ENCODE results near the gene COMMD3.
"Not testable (repeated sequence)": the region's sequence is repeated elsewhere in the genome, so short reads cannot be mapped to it uniquely, and the experiment has no call there.

The COMMD3 gene

DNA sequence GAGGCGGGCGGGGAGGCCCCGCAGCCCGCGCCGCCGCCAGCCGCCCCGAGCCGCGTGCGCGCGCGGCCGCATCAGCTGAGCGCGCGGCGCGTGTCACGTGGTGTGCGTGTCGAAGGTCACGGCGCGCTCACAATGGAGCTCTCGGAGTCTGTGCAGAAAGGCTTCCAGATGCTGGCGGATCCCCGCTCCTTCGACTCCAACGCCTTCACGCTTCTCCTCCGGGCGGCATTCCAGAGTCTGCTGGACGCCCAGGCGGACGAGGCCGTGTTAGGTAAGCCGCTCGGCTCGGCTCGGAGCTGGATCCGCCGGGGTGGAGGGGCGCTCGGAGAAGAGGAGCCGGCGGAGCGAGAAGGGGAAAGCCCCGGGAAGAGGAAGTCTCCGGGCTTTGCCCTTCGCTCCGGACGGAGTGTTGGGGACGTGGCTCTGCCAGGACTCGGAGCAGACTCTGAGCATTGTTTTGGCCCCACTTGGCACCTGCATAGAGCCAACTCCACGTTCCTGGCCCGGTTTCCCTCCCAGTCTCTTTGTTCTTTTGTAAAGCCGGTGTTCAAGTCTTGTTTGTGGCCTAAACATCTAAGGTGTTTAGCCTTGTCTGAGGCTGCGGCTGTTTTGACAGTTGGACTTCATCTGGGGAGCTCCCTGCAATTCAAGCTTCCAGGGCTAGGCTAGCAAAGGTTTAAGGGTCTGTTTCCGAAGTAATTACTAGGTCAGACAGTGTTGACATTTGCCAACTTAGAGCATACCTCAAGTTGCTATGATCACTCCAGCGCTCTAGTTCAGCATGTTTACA, at the start of gene COMMD3:
COMMD3 (plus strand) TSS at position 103 of the 790 bp plus-strand sequence; CDS start at position 133, 30 bp downstream.
- peak; percentile 90 for DNase-seq (ENCODE audit: low read depth)

- no peak for DNase-seq (ENCODE audit: low read depth)
These were observed 47.7 kb upstream of the COMMD3 start for GRCh38 chr10:22268503-22268902.

DNA sequence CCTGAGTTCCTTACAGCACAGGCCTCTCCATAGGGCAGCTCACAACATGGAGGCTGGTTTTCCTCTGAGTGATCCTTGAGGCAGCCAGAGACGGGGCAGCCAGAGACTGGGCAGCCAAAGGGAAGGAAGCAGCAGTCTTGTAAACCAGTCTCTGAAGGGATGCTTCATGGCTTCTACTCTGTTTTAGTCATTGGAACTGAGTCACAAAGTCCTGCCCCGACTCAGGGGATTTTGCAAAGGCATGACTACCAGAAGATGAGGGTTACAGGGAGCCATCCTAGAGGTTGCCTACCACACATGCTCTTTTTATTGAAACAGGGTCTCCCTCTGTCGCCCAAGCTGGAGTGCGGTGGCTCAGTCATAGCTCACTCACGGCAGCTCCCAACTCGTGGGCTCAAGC, 44.4 kb upstream of the COMMD3 start:
- no peak for DNase-seq (ENCODE audit: low read depth)

GRCh38 chr10:22278441-22278782, 37.8 kb upstream of the COMMD3 start:
- DNase-seq (ENCODE audit: low read depth): no peak

- no peak for DNase-seq (ENCODE audit: low read depth)
These were observed 36.1 kb upstream of the COMMD3 start for GRCh38 chr10:22280078-22280477.

GRCh38 chr10:22285130-22285529, 31.1 kb upstream of the COMMD3 start:
- DNase-seq (ENCODE audit: low read depth): no peak

DNA sequence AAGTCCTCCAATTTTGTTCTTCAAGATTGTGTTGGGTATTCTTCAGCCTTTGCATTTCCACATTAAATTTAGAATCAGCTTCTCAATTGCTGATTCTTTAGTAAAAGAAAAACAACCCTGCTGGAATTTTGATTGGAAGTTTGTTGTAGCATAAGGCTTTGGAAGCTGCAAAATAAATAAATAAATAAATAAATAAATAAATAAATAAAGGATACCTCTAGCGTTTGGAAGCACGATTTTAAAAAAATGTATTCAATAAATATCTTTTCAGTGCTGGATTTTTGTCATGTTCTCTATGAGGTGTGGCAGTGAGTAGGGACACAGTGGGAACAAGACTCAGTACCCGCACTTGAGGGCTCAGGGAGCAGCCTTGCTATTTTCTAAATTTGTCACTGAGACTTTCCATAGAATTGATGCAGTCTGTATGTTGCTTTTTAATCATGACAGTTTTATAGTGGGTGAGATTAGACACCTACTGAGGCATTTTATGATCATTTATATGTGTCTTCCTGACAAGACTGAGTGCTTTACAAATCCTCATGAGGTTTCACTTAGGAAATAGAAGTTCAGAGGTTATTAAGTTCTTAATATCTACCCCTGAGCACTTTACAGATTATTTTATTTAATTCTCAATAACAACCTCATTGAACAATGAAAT, 22.3 kb upstream of the COMMD3 start:
- DNase-seq (ENCODE audit: low read depth): no peak

DNA sequence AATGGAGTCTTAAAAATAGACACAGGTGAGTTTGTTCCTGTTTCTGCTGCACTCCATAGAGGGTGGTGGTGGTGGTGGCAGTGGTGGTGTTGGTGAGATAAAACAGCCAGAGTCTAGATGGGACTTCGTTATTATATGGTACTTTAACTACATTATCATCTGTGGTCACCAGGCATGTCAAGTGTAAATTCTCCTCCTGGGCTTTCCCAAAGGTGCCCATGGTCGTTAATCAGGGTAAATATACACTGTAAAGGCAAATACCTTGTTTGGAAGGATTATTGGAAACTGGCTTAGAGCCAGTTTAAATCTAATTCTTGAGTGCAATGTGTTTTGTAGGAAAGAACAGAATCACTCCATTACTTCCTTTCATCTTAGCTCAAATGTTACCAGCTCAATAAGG, 21.5 kb upstream of the COMMD3 start:
- DNase-seq (ENCODE audit: low read depth): no peak

DNA sequence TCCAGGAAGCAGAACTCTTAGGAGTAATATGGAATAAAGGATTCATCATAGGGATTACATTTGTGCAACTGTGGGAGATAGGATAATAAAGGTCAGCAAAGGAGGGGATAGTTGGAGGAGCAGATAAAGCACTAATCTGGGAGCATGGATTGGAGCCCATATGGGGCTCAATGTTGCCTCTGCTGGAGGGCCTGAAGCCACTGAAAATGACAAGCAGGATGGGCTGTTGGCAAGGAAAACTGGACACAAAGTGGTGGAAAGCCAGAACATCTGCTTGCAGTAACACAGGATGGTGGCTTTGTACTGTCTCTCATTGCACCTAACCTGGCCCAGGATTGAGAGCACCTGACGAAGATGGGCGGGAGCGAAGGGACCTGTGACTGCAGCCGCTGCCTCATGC, 15.0 kb upstream of the COMMD3 start:
- DNase-seq (ENCODE audit: low read depth): peak; percentile 4

- DNase-seq (ENCODE audit: low read depth): no peak
These were observed 12.7 kb upstream of the COMMD3 start for GRCh38 chr10:22303461-22303860.

DNA sequence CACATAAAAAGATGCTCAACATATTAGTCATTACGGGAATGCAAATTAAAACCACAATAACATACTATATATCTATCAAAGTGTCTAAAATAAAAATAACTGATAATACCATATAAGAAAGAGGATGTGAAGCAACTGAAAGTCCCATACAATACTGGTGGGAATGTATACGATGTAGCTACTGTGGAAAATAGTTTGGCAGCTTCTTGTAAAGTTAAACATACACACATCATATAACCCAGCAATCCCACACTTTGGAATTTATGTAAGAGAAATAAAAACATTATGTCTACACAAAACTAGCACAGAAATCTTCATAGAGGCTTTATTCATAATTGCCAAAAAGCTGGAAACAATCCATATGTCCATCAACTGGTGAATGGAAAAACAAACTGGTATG, 10.5 kb upstream of the COMMD3 start:
- DNase-seq (ENCODE audit: low read depth): peak; percentile 3

GRCh38 chr10:22308390-22308789, 7.8 kb upstream of the COMMD3 start:
- peak; percentile 83 for DNase-seq (ENCODE audit: low read depth)

DNA sequence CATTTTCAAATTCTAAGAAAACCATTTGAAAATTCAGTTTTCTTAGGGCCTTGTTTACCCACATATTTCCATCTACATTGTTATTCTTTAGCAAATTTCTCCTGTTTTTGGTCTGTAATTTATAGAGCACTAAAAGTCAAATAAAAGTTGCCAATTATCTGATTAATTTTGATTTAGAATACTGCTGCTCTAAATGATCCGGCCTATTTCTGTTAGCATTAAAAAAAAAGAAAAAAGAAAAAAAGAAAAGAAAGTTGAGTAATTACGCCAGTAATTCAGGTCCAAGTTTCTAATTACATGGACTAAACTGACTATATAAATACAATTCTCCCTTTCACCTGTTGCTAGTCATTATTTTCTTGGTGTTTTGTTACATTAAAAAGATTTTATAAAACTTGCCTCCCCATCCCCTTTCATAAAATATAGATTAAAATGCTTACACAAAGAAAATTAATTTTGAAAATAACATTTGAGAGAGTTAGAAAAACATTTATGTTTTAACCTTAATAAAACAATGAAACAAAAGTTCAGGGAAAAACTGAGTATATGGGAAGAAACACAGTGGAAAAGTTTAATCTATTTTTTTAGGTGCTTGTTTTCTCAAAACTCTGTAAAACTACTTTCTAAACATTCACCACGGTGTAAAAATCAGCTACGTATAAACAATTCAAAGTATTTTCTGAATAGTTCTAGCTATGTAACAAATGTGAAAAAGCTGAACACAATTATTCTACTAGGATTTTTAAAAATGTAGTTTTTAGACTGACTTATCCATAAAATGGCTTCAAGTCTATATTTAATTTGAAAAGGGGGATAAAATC, 6.8 kb upstream of the COMMD3 start:
- DNase-seq (ENCODE audit: low read depth): no peak

- not testable (repeated sequence) for DNase-seq (ENCODE audit: low read depth)
These were observed 6.2 kb upstream of the COMMD3 start for GRCh38 chr10:22310012-22310411.

GRCh38 chr10:22310928-22311327, 5.3 kb upstream of the COMMD3 start:
- no peak for DNase-seq (ENCODE audit: low read depth)

DNA sequence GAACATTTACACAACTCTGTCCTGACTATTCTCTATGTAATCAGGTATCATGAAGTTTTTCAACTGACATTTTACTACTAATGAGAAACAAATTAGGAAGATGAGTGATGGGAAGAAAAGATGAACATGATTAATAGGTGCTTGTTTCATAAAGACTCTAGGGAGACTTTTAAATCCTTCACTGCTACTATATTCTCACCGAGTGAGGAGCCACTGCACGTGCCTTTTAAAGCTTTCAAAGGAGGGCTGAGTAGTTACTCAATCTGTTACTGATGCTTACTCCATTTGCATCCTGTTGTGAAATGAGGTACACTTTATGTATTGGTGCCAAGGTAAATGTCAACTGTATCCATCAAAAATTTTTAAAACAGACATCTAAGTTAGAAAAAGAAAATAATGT, 1.3 kb upstream of the COMMD3 start:
- DNase-seq (ENCODE audit: low read depth): no peak

DNA sequence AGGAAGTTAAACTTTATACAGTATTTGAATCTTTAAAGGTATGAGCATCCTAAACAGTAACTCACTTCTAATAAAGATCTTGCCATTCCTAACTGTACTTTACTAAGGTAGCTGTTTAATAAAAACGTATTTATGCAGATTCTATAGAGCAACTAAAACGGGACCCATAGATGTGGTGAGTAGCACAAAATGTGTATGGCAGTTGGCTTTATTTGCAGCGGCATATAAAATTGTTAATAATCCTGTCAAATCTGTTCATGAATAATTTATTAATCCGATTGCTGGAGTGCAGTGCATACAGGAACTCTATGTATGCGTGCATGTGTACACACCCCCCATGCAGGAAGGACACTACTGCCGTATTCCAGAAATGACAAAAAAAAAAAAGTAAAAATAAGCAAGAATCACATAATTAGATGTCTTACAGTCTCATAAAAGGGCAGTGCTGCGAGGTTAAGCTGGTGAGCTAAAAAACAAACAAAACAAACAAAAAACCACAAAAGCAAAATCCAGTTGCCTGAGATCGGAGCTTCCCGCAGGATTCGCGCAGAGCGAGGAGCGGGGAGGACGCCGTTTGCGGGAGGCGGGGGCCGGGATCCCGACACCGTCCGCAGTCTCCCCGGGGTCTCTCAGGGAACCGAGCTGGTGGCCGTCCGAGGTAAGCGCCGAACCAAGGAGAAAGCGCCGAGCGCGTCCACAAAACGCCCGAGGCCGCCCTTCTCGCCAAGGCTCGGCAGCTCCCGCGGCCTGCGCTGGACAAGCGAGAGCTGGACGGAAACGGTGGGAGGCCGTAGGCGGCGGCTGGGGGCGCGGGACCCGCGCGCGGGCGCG, 518 bp upstream of the COMMD3 start:
- peak; percentile 20 for DNase-seq (ENCODE audit: low read depth)

- peak; percentile 57 for DNase-seq (ENCODE audit: low read depth)
These were observed 835 bp downstream of the COMMD3 start for GRCh38 chr10:22317076-22317370.

- no peak for DNase-seq (ENCODE audit: low read depth)
These were observed 1.8 kb downstream of the COMMD3 start for GRCh38 chr10:22317771-22318565.

DNA sequence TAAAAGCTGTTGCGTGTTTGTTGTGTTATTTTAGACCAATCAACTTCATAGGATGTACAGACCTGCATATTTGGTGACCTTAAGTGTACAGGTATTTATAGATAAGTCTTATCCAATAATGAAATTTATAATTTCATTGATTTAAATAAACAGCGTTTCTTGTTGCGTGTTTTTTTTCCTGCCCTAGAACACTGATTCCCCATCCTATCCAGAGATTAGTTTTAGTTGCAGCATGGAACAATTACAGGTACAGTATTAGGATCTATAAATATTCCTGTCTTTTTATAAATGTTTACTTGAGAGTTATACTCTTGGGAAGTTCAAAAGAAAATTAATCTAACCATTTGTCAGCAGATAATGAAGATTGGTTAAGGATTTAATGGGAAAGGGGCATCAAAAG, 2.6 kb downstream of the COMMD3 start:
- no peak for DNase-seq (ENCODE audit: low read depth)

- DNase-seq (ENCODE audit: low read depth): no peak
These were observed 3.4 kb downstream of the COMMD3 start for GRCh38 chr10:22319547-22319979.

All from ELR (cell line).